GM19239 (cell line): Measurements from ENCODE around the gene ANKRD12.
"Not testable (repeated sequence)": the region's sequence is repeated elsewhere in the genome, so short reads cannot be mapped to it uniquely, and the experiment has no call there.

Source experiments
- DNase-seq: peaks from one replicate; pipeline ENCODE4 v3.0.0; 2011; ENCODE audit warnings: low spot score; ENCODE audit not compliant: insufficient read length
- FAIRE-seq: peaks from 2 replicates; lab custom pipeline; 2011; peaks lifted over from hg19 to GRCh38; lab: Jason Lieb, UNC

Gene ANKRD12

DNA sequence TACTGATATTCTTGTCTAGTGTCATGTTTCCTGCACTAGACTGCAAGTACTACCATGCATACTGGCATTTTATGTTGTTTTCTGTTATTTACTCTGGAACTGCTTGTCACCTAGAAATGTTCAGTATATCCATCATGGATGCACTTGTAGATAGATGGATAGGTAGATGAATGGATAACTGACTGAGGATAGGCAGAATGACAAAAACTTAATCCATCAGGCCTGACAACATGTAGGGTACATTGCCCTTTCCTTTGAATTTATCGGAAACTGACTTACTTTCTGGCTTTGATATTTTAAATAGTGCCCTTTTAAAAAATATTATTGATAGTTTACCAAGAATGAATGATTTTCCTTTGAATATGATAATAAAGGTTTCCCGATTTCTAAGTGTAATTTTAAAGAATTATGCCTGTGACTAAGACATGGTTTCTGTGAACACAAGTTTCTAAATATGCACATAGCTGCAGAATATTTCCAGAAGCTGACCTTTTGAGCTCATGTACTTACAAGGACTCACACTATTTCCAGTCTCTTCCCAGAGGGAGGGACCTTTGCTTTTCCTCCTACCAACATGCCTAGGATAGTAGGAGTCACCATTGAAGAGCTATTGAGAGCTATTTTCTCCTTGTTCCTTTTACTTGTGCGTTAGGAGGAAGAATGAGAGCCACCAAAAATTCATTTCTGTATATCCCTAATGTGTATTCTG is 81.3 kb downstream of the ANKRD12 start:
- DNase-seq = no peak
- no peak for FAIRE-seq

DNA sequence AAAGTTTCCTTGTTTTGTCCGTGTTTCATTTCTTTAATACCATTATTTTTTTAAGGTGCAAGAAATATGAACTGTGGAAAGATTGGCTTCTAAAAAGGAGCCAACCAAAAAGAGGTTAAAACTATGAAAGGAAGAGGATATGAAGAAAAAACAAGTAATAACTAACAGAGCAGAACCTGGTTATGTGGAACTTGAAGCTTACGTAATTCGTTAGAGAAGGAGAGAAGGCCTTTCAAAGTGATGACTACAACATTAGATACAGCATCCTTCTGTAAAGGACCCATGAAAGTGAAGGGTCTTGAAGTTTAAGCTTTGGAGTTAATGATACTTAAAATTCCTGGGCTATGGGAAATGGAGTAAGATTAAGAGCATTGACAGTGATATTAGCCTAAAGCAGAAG is 84.5 kb downstream of the ANKRD12 start:
- peak; percentile 56 for FAIRE-seq
- no peak for DNase-seq

DNA sequence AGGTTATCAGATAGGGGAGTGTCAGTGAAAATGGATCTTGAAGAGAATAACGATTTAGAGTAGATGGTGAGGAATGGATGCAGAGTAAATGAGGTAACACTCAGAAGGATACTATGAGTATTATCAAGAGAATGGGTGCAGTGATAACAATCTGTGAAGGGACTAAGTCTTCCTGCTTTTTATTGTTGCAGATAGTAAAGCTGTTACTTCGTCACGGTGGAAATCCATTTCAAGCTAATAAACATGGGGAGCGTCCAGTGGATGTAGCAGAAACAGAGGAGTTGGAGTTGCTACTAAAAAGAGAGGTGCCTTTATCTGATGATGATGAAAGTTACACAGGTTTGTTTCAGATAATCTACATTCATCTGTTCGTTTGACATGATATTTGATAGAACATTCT is 85.1 kb downstream of the ANKRD12 start:
- no peak for DNase-seq
- no peak for FAIRE-seq

DNA sequence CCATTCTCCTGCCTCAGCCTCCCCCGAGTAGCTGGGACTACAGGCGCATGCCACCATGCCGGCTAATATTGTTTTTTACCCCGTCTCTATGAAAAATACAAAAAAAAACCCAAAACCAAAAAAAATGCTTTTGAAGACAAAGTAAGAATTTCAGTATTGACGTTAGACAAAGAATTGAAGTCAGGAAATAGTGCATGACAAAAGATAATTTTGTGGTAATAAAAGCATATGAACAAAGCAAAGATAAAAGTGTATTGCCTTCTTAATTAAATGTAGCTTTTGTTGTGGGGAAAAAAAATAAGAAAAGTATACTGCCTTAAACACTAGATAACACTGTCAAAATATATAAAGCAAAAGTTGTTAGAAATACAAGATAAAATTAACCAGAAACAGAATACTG is 86.8 kb downstream of the ANKRD12 start:
- FAIRE-seq = no peak

DNA sequence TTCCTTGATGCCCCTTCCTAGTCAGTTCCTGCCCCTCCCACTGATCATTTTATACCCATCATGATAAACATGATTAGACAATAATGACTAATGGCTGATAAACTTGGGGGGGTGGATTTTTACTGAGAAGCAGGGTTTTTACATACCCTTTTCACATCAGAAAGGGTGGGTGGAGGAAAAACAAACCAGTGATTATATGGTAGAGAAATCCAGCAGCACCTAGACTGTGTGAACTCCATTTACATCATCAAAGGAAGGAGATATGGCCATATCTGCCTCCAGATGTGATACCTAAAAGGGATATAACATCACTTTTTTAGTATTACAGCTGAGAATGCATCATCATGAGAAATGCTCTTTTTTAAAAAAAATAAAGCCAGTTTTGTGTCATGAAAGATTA is 89.9 kb downstream of the ANKRD12 start:
- no peak for DNase-seq
- FAIRE-seq = no peak

More for the DNA sequence above, 86.8 kb downstream of the ANKRD12 start:
- DNase-seq = no peak

DNA sequence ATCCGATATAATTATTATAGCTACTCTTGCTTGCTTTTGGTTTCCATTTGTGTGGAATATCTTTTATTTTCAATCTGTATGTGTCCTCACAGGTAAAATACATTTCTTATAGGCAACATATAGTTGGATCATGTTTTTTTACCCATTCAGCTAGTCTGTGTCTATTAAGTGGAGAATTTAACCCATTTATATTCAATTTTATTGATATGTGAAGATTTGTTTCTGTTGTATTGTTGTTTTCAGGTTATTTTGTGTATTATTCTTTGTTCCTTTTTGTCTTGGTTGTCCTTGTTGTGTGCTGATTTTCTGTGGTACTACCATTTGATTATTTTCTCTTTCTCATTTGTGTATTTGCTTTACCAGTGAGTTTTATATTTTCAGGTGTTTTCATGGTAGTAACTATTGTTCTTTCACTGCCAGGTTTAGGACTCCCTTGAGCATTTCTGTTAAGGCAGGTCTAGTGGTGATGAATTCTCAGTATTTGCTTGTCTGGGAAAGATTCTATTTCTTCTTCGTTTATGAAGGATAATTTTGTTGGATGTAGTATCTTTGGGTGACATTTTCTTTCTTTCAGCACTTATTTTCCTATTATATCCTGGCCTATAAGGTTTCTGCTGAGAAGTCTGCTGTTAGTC is 95.4 kb downstream of the ANKRD12 start:
- FAIRE-seq (no peak), DNase-seq (no peak)

DNA sequence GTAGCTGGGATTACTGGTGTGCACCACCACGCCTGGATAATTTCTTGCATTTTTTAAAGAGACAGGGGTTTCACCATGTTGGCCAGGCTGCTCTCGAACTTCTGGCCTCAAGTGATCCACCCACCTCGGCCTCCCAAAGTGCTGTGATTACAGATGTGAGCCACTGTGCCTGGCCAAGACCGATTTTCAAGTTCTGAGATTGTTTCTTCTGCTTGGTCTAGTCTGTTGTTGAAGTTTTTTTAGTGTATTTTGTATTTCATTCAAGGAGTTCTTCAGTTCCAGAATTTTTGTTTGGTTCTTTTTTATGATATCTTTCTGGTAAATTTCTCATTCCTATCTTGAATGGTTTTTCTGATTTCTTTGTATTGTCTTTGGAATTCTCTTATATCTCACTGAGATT is 96.4 kb downstream of the ANKRD12 start:
- FAIRE-seq (no peak), DNase-seq (no peak)

DNA sequence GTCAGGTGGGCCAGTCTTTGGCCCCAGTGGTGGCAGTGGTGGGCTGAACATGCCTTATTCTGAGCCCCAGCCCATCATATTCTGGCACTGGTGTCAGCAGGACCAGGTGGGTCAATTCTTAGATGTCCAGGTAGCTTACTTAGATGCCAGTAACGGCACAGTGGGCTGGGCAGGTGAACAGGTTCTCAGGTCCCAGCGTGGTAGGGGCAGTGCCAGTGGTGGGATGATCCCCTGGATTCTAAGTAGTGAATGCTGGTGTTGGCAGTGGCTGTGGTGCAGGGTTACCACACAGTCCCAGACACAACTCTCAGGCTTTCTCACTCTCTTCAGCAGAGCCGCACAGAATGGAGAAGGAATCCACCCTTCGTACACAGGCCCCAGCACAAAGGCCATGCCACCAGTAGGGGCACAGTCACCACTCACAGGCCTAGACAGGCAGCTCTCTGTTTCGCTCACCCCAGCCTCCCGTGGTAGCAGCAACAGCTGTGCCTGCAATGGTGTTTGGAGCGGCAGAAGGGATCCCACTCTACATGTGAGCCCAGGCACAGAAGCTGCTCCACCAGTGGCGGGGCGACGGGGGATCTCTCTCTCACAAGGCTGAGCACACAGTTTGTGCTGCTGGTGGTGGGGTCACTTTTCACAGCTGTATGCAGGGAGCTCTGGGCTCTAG is 97.3 kb downstream of the ANKRD12 start:
- DNase-seq = no peak
- no peak for FAIRE-seq

DNA sequence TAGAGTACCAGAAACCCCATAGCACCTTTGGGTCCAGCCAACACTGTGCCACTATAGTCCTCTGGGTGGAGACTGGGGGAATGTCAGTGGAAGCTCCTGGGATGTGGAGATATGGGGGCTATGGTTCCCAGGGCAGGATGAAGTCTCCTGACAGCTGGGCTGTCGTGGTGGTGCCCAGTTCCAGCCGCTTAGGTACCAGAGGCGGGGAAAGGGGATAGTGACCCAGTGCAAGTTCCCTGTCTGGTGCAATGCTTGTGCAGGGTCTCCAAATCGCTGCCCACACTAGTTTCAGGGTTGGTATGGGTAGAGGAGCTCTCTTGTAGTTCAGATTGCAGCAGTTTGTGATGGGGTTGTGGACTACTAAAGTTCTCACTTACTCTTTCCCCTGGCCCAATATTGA is 97.9 kb downstream of the ANKRD12 start:
- no peak for FAIRE-seq

DNA sequence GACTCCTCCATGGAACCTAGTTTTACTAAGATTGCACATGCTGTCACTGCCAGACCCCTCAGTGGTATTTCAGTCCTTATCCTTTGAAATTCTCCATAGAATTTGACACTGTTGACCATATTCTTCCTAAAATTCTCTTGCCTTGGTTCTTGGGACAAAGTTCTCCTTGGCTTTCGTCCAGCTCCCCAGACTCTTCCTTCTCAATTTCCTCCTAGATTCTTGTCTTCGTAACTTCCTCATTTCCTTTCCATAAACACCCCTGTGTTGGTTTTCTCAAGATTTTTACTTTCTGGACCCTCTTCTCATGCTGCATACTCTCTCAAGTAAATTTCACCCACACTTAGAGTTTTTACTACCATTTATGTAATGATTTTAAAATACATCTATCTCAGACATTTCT is 101.4 kb downstream of the ANKRD12 start:
- DNase-seq (no peak), FAIRE-seq (no peak)

More for the DNA sequence above, 97.9 kb downstream of the ANKRD12 start:
- DNase-seq = no peak

DNA sequence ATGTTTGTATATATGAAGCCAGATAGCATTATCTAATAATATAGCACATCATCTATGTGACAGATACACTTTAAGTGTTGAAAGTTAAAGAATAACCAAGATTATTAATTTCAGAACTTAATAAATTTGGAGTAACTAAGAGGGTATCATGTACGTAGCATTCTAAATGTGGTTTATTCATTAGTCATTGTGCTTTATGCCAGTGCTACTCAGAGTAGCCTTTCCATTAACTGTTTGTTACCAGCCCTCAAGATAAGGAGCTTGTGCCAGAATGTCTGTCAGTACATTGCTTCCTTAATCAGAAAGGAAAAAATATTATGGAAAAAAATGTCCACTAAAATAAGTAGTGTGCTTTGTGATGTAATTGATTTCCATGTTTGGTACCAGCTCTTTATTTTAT is 103.1 kb downstream of the ANKRD12 start:
- DNase-seq (no peak), FAIRE-seq (peak; percentile 47)

DNA sequence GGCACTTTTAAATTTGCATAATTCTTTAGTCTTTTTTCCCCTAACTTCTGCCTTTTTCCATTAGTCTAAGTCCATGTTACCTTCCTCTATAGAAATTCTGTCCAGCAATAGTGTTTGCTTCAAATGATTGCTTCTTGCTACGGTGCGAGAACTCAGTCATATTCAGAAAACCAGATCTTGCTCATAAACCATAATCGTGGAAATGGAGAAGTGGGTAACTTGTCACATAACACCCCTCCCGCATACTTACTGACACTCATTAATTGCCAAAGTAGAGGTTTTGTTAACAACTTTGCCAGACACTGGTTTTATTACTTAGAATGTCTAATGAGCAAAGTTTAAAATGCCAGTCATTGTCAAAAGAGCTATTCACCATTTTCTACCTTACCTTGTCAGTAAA is 103.7 kb downstream of the ANKRD12 start:
- peak; percentile 2 for DNase-seq
- no peak for FAIRE-seq

DNA sequence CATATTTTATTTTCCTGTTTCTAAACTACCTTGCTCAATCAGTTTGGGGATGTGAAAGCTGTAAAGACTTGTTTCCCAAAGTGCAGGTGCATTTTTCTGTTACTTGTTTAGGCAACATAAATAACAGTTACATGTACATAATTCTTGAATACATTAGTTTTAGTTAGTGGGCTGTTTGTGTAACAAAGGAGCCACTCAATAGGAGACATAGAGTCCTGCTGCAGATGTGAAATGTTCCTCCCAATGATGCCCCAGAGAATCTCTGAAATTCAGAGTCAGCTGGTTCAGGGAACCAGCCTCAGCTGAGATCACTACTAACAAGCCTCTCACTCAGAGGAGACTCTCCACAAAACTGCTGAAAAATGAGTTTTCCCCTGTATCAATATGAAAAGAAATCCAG is 106.4 kb downstream of the ANKRD12 start:
- FAIRE-seq = peak; percentile 54

DNA sequence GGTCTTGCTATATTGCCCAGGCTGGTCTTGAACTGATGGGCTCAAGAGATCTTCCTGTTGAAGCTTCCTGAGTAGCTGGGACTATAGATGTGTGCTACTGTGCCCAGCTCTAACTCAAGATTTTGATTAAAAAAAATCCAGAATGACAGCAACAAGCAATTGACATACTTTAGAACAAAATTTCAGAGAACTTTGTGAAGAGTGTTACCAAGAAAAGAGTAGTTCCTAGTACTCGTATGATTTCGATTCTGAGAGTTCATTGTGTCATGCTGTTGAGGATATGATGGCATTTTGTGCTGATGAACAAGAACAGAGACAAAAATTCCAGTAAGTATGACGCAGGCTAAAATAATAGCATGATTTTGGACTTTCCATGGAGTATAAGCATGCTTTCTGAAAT is 107.8 kb downstream of the ANKRD12 start:
- DNase-seq (no peak), FAIRE-seq (peak; percentile 48)

More for the DNA sequence above, 106.4 kb downstream of the ANKRD12 start:
- no peak for DNase-seq

DNA sequence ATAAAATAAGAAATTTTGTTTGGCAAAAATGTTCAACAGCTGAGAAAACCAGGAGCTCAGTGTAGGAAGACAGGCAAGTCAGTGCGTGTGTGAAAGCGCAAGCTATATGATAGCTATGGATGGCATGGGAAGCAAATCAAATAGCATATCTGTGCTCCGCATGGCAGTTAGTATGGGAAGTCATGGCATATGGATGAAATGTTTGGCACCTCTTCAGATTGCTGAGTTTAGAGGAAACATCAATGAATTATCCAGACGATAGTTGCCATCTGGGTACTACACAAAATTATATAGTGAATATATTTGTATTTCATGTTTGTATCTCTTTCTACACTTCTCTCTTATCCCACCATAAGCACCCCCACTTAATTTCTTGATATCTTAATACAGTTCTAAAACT is 112.1 kb downstream of the ANKRD12 start:
- FAIRE-seq (no peak), DNase-seq (no peak)

DNA sequence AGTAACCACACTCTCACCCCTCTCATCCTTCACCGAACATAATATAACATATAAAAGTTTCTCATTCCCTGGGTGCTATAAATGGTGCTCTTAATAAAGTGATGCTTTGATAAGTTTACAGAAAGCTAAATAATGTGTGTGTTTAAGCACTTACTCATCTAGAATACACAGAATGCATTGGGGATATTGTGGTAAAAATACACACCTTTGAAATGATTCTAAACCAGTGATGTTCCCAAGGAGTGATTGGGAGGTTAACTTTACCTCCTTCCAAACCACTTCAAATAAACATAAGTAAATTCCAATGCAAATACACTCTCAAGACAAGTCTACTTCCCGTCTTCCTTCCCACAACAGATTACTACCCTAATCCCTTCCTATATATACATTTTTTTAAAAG is 112.7 kb downstream of the ANKRD12 start:
- FAIRE-seq = peak; percentile 35
- DNase-seq = no peak

DNA sequence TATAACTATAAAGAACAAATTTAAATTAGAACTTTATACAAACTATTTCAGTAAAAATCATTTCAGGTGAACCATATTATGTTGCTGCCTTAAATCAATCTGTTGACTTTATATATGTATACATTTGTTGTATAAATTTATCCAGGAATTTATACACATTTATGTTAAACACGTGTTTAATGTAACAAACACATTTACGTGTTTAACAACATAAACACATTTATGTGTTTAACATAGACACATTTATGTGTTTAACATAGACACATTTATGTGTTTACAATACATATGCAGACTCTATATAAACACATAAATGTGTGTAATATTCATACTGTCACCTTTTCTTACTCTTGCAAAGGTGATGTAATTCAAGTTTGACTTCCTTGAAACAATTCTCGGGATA is 122.6 kb downstream of the ANKRD12 start:
- DNase-seq (no peak), FAIRE-seq (peak; percentile 44)

DNA sequence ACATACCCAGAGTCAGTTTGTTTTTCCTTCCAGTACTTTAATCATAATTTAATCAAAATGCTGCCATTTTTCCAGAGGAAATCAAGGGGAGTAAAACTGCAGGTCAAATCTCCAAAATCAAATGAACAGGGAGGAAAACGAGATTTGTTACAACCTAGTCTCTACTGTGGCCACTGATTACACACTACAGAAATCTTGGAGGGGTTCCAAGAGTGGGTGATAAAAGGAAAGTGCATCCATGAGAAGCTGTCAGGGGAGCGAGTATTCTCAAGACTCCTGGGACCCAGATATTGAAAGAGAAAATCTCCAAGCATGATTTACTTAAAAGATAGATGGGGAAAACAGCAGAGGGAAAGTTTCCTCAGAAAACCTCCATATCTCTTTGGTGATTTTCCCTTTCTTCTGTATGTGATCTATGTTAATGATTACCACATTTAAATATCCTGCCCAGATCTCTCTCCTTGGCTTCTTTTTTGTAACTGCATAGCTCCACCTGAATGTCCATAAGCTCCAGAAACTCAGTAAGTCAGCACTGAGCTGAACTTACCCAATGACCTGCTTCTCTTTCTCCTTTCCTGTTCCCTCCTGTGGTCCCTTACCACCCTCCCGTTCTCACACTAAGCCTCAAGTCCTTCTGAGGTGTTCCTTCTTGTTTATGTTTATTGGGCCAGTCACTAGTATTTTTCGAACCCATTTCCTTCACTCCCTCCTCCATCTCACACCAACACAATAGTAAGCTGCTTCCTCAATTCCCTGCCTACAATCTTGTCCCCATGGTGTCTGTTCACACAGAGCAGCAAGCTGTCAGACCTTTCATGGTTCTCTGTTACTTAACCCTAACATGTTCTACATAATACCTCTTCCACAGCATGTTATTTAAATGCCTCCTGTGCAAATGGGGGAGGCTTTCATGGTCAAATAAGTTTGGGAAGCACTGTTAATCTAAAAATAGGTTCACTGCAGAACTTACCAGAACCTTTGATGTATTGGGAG is 124.1 kb downstream of the ANKRD12 start:
- FAIRE-seq (no peak), DNase-seq (no peak)

DNA sequence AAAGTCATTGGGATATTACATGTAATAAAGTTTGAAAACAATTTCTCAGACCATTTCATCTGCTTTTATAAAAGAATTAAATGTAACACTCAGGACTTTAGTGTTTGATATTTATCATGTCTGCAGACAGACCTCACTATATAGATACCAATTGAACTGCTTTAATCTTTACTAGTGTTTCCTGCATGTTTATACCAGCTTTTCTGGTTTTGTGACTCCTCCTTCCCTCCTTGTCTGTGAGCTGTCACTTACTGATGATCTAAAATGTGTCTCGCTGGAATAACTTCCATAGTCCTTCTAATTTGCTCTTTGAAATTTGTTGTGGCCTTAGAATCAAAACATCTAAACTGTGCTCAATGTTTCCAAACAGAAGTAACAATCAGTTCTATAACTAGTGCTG is 126.7 kb downstream of the ANKRD12 start:
- DNase-seq (no peak), FAIRE-seq (no peak)

DNA sequence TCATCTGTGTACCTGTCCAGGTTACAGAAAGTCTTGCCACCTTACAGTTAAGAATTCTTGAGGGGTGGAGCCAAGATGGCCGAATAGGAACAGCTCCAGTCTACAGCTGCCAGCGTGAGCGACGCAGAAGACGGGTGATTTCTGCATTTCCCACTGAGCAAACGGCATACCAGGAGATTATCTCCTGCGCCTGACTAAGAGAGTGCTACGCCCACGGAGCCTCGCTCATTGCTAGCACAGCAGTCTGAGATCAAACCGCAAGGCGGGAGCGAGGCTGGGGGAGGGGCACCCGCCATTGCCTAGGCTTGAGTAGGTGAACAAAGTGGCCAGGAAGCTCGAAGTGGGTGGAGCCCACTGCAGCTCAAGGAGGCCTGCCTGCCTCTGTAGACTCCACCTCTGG is 128.2 kb downstream of the ANKRD12 start:
- not testable (repeated sequence) for FAIRE-seq, DNase-seq
